GM19324 (cell line): Measurements from ENCODE around the gene OR51V1.
"Not testable (repeated sequence)": the region's sequence is repeated elsewhere in the genome, so short reads cannot be mapped to it uniquely, and the experiment has no call there.

Experiments used
- ATAC-seq: cut with Tn5 transposase; IDR thresholded peaks from one replicate; pipeline ENCODE4 v1.9.1; 2021; ENCODE audit warnings: mild to moderate bottlenecking, moderate library complexity; ENCODE audit not compliant: unreplicated experiment, low FRiP score

The OR51V1 gene

DNA sequence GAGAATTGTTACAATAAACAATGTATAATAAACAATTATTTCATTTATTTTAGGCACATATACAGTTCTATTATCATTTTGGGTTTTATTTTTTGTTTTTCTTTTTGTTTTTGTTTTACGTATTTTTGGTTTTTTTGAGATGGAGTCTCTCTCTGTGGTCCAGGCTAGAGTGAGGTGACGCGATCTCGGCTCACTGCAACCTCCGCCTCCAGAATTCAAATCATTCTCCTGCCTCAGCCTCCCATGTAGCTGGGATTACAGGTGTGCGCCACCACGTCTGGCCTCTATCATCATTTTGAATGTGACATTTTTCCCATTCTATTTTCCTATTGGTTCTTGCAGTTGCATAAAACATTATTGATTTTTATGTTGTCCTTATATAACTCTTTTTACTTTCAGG lies 25.5 kb downstream of the OR51V1 start:
- no peak for ATAC-seq

DNA sequence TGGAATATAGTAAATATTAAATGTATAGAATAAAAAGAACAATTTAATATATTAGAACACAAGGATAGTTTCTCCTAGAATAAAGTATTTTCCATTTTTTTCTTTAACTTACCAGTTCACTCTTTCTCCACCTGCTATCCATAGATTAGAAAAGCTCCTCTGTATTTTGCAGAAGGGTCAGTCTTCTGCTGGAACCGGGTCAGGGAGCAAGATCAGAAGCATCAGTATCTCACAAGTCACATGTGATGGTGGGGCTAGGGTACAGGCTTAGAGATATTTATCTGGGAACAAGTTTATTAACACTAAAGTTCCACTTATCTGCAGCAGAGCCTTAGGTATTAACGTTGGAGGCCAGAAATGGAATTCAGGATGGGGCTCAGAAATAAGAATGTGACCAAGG lies 28.6 kb downstream of the OR51V1 start:
- ATAC-seq: no peak

DNA sequence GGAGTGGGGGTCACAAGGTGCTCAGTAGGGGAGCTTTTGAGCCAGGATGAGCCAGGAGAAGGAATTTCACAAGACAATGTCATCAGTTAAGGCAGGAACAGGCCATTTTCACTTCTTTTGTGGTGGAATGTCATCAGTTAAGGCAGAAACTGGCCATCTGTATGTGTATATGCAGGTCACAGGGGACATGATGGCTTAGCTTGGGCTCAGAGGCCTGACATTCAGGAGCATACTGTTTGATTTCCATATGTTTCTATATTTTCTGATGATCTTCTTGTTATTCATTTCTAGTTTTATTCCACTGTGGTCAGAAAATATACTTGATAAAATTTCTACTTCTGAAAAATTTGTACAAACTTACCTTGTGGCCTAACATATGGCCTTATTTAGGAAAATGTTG lies 34.6 kb downstream of the OR51V1 start:
- not testable (repeated sequence) for ATAC-seq

DNA sequence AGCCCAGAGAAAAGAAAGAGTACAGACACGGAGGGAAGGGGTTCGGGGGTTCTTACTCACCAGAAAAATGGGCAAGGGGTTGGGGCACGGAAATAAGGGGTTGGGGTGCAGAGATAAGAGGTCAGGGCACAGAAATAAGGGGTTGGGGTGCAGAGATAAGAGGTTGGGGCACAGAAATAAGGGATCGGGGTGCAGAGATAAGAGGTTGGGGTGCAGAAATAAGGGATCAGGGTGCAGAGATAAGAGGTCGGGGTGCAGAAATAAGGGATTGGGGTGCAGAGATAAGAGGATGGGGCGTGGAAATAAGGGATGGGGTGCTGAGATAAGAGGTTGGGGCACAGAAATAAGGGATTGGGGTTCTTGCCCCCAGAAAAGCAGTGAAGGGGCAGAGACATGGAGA lies 35.7 kb downstream of the OR51V1 start:
- not testable (repeated sequence) for ATAC-seq

DNA sequence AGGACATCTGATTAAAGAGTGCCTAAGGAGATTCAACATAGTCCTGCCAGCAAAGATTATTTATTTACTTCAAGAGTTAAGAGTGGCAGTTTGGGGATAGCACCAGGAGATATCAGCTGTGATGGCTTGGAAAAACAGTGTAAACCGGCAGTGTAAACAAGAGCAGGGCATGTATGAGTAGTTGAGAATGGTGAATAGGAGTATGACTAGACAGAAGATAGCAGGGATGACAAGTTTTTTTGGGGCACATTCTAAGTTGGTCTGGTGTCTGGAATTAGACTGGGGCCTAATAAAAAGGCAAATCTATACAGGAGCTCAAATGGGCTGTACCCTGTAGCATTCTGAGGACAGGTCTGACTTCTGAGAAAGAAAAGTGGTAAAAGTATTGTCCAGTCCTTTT lies 39.4 kb downstream of the OR51V1 start:
- ATAC-seq: not testable (repeated sequence)

DNA sequence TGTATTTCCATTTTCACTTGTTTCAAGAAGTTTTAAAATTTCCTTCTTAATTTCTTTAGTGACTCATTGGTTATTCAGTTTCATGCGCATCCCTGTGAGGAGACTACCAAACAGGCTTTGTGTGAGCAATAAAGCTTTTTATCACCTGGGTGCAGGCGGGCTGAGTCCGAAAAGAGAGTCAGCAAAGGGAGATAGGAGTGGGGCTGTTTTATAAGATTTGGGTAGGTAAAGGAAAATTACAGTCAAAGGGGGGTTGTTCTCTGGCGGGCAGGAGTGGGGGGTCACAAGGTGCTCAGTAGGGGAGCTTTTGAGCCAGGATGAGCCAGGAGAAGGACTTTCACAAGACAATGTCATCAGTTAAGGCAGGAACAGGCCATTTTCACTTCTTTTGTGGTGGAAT lies 40.3 kb downstream of the OR51V1 start:
- ATAC-seq: not testable (repeated sequence)

DNA sequence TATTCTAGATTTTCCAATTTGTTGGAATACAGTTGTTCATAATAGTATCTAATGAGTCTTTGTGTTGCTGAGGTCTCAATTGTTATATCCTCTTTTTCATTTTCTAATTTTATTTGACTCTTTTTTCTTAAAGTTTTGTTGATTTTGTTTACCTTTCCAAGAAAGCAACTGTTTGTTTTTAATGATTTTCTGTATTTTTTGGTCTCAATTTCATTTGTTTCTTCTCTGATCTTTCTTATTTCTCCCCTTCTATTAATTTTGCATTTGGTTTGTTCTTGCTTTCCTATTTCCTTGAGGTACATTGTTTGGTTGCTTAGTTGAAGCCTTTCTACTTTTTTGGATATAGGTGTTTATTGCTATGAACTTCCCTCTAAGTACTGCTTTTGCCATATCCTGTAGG lies 40.7 kb downstream of the OR51V1 start:
- ATAC-seq: no peak

DNA sequence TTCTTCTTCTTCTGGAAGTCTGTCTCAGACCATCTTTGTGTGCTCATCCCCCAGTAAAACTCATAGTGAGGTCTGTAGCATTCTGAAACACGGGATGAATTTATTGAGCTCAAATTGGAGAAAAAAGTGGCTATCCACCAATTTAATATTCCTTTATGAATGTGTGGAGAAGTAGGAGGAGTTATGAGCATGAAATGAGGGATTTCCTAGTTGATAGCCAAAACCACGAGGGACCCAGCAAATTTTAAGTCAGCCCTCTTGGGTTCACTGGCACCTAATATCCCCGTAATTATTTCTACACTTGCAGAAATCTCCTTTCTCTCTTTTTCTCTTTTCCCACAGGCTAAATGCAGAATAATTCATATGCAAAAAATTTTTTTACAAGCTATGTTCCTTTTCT lies 45.8 kb downstream of the OR51V1 start, which contains the start of gene OR52A1:
Gene OR52A1, minus strand, starts transcription at position 101 of the 400 bp plus-strand sequence. CDS start 2,388 bp downstream, outside the sequence.
- no peak for ATAC-seq

DNA sequence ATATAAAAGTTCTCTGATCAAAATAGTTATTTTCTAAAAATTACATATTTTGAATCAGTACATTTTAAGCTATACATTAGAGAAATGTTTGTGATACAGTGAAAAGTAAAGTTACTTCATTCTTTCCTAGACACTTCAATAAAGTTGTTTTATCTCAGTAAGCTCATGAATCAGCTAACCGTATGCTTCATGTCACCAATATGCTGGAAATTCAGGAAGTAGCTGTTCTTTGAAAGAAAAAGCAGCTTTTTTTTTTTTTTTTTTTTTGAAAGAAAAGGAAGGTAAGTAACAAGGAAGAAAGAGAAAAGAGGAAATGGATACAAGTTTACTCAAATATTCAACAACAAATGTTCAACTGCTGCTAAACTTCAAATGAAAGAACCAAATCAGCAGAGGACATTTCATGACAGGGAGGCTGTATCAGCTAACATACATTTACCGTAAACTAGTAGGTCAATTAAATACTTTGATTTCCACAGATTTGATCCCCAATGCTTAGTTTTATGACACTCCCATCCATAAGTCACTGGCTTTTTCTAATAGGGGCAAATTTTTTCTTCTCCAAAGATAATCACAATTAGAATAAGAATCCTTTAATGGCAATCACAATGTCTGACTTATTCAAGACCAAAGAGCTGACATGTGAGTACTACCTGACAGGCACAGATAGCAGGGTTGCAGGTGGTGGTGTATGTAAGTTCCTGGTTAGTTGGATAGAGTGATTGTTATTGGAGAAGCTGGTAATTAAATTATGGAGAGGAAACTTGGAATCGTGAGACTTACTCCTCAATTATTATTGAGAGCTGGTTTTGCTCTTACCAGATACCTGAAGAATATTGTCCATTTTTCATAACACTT lies 46.7 kb downstream of the OR51V1 start:
- no peak for ATAC-seq

DNA sequence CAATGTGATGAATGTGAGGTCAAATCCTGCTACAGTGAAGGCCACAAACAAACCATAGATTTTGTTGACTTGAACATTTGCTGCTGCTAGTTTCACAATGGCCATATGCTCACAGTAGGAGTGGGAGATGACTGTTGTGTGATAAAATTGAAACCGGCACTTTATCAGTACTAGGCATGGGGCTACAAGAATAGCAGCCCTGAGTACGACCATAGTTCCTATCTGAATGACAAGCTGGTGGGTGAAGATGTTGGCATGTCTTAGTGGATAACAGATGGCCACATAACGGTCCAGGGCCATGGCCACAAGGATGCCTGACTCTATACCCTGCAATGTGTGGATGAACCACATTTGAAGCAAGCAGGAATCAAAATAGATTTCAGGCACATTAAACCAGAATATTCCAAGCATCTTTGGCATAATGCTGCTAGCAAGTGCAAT lies 48.7 kb downstream of the OR51V1 start:
- no peak for ATAC-seq
